GM21717 (cell line): ENCODE results near the gene VTN.
A peak's percentile ranks its signal among the peaks of the same experiment; 100 is the strongest.

ENCODE experiments used
- ATAC-seq: cut with Tn5 transposase; IDR thresholded peaks from one replicate; pipeline ENCODE4 v1.9.1; 2021; ENCODE audit warnings: mild to moderate bottlenecking, moderate library complexity; ENCODE audit not compliant: unreplicated experiment

The VTN gene

DNA sequence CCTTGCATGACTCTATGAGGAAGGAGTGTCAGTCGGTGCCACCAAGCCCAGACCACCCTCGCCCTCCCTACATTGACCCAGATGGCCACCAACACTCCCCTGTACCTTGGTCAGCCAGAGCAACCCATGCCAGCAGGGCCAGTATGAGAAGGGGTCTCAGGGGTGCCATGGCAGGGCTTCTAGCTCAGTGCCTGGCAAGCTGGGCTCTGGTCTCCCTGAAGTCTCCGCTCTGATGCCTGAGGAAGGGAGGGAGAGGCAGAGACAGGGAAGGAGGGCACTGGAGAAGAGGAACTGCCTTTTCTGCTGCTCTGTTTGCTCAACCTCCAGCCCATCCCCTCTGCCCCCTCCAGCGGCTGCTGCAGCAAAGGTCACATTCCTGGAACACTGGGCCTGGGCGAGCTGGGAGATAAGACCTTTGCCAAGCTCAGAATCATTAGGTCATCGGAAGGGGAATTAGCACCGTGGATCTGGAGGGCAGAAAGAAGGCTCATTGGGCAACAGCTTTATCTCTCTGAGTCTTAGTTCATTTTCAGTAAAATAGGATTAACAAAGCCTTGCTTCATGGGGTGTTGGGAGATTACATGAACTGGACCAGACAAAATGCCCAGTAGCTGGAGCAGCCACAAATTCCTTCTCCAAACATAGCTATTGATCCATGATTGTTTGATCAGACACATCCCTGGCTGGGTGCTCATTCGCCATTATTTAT lies at the start of gene VTN:
TSS of gene VTN (minus strand) at position 273 of the 709 bp plus-strand sequence. CDS start at position 169, 104 bp downstream.
- no peak for ATAC-seq

DNA sequence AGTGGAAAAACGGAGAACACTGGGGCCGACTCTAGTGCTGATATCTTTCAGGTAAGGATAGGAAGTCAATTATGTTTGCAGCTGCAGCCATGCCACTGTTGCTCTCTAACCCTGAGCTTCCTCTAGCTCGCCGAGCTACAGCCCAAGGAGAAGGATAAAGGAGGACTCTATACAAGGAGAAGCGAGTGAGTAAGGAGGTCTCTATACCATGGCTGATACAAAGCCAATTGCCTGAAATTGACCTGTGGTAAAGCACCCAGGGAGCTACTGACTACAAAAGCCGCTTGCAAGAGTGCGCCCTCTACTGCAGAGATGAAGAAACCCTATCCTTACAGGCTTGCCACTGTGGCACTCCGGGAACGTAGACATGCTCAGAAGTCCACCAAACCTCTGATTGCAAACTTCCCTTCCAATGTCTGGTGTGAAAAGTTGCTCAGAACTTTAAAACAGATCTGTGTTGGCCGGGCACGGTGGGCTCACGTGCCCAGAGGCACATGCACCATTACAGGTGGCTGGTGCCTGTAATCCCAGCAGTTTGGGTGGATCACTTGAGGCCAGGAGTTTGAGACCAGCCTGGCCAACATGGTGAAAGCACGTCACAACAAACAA lies 46.7 kb upstream of the VTN start:
- no peak for ATAC-seq

DNA sequence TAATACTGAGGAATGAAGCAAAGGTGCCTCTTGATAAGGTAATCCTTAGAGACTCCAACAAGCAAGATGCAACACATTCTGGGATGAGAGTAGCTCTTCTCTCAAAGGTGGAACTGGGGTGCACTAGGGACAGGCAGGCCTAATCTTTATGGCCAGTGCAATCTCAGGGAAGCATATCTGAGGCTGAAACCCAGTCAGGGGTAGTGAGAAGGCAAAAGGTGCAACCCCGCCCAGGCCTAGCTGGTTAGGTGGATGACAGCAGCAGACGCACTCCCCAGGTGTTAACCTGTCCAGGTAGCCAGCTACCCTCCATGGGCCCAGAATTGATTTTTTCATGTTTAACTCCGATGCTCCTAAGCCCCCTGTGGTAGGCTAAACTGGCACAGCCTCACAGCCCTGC lies 45.8 kb upstream of the VTN start:
- ATAC-seq, result no peak

DNA sequence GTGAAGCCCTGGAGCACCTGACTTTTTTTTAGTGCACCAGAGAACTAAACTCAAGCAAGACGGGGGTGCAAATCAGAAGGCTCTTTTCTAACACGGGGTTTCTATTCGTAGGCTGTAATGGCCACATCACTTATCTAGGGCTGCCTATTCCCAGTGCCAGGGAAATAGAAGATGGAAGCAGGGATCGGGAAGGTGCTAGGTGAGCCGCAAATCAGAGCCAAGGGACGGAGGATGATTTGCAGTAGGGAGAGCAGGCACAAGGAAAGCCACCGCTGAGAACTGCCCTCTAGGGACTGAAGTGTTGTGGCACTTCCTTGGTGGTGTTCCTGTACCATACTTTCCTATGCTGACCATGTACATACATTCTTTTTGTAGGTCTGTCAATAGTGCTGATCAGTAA lies 43.7 kb upstream of the VTN start:
- no peak for ATAC-seq

GRCh38 chr17:28412099-28412498 lies 42.0 kb upstream of the VTN start:
- ATAC-seq, result no peak

DNA sequence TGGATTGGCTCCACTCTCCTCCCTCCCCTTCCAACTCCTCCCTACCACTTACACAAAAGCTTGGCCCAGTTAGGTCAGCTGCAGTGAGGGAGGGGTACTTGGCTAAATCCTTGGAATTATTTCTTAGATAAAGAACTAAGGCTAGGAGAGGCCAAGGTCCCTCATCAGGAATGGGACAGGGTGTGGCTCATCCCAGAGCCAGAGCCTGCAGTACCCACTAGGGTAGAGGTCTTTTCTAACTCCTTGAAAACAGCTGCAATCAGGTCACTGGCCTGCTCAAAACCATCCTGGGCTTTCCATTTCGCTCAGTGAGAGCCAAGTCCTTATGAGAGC lies 37.8 kb upstream of the VTN start:
- ATAC-seq, result no peak

GRCh38 chr17:28407130-28407973 lies 37.2 kb upstream of the VTN start:
- ATAC-seq, result no peak

GRCh38 chr17:28406473-28406814 lies 36.3 kb upstream of the VTN start:
- ATAC-seq, result no peak

- ATAC-seq, result peak; percentile 58
Observed at GRCh38 chr17:28405632-28406472, 35.7 kb upstream of the VTN start, which contains the start of gene SLC46A1. TSS of gene SLC46A1 (minus strand) at chr17:28406212. CDS start at chr17:28406114, 98 bp downstream.

DNA sequence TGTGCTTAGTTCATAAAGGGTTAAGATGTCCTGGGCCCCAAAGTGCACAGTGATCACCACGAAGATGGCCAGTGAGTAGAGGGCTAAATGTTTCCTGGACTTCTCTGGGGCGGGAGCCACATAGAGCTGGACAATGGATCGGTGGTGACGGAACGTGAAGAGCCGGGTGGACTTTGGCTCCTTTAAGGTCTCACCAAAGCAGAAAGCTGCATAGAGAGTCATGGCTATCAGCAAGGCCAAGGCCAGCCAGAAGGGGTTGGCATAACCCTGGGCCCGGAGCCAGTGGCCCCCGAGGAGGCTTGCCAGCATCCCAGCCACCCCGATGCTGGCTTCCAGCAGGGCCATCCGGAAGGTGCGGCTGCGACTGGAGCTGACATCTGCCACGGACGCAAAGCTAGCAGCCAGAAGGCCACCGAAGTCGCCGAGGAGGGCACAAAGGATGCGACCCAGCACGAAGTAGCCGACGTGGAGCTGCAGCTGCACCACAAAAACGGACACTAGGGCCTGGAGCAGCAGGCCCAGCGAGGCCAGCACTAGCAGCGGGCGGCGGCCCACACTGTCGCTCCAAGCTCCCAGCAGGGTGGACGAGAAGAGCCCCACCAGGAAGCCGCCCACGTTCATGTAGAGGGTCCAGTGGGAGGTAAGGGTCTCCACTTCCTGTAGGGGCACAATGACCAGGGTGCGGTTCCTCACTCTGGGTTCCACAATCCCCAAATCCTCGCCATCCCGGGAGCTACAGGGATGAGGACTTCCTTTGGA lies 34.9 kb upstream of the VTN start:
- ATAC-seq, result no peak

DNA sequence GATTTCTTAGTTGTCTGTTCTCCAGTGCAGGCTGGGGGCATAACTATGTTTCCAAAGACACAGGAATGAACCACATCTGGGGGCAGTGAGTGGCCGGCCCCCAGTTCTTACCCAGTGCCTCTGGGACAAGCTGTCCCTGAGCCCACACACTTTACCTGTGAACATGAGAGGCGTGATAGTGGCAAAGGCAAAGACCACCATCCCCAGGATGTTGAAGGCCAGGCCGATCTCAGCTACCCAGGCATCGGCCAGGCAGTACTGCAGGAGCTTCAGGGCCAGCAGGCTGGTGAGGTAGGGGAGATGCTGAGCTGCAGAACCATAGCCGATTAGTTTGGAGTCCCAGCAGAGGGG lies 34.3 kb upstream of the VTN start:
- ATAC-seq, result no peak

- ATAC-seq, result no peak
Observed at GRCh38 chr17:28404007-28404406, 33.9 kb upstream of the VTN start.

GRCh38 chr17:28402844-28403243 lies 32.7 kb upstream of the VTN start:
- ATAC-seq, result no peak

- ATAC-seq, result no peak
Observed at GRCh38 chr17:28402224-28402630, 32.1 kb upstream of the VTN start.

DNA sequence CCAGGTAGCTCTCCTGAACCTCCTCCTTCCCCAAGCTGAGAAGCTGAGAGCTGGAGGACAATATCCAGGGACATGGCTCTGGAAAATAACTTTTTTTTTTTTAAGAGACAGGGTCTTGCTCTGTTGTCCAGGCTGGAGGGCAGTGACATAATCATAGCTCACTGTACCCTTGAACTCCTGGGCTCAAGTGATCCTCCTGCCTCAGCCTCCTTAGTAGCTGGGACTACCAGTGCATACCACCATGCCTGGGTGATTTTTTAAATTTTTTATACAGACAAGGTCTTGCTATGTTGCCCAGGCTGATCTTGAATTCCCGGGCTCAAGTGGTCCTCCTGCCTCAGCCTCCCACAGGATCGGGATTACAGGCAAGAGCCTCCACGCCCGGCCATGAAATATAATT lies 29.7 kb upstream of the VTN start:
- no peak for ATAC-seq

- ATAC-seq, result no peak
Observed at GRCh38 chr17:28398280-28398981, 28.3 kb upstream of the VTN start.

DNA sequence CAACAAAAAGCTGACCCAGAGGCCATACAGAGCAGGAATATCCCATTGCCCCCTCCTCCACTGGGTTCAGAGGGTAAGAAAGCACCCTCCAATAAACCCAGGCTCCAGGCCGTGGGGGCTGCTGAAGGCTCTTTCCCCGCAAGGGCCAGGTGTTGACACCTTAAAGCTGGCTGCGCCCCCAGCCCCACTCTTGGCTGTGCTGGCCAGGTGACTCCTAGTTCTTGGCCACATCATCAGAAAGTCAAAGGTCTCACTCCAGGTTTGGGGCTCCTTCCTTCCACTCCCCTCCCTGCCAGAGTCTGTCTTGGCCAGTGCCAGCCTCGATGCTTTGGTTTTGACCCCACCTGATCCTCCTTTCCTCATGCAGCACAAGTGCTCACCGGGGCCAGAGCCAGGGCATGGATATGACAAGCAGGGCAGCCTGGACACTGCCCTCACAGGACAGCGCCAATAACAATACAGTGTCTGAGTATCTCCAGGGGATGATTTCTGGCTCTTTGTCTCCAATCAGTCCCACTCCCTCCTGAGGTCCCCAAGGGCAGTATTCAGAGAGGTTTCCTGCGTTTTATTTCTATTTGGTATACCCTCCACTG lies 27.7 kb upstream of the VTN start:
- ATAC-seq, result no peak

- ATAC-seq, result no peak
Observed at GRCh38 chr17:28397275-28397674, 27.2 kb upstream of the VTN start.

DNA sequence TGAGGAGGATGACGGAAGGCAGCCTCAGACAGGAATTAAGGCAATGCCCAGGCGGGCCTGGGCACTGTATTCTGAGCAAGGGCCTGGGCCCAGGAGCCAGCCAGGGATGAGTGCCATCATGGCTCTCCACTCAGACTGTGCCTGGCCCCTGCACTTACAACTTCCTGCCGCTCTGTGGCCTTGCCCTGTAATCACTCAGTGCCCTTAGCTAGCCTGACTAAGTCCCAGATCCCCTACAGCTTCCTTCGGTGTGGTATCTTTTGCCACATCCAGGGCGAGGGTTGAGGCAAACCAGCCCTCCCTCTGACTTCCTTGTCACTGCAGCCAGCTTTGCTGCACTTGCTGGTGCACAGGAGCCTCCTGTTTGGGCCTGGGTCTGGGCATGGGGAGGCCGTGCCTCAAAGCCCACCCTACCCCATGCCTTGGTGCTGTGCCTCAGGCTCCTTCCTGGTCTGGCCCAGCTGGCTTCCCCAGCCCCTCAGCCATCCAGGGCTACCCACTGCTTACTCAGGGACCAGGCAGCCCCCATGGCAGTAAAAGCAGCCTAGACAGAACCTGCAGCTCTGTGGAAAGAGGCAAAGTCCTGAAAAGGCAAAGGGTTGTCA lies 26.6 kb upstream of the VTN start:
- ATAC-seq, result no peak
